Endometrial microvascular endothelial cells (primary cell): ENCODE results near the gene NOD1. TPM values are rescaled to one million over a fixed set of nuclear protein-coding genes. Genes with fewer than 3 reads are reported as not detected.
"Not testable (repeated sequence)": the region's sequence is repeated elsewhere in the genome, so short reads cannot be mapped to it uniquely, and the experiment has no call there.

Source experiments
- in situ Hi-C: cut with HindIII; loops from 2 replicates; pipeline ENCODE4 v1.10.0; 2017; ENCODE audit warnings: low sequenced_read_pairs, low pct_unique_long_range_greater_than_20kb; ENCODE audit errors: inconsistent ontology term
- total RNA-seq: library from RNA; depleted of rRNA; stranded (reverse); fragments of >200 nt; gene quantifications from one replicate; pipeline ENCODE4 v1.2.3, GENCODE V29; 2015; ENCODE audit errors: inconsistent ontology term

The NOD1 gene
- total RNA-seq, 1 donor from 2014 or later = 14.1 TPM

DNA sequence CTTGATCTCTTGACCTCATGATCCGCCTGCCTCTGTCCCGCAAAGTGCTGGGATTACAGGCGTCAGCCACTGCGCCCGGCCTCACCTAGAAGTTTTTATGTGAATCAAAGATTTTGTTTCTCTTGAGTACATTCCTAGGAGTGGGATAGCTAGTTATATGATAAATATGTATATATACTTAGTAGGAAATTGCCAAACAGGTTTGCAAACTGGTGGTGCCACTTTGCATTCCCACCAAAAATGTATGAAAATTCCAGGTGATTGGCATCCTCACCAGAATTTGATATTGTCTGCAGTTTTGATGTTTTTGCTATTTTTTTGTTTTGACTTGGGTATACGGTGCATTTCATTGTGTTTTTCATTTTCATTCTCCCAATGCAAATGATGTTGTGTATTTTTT is 86.8 kb downstream of the NOD1 start:
- in situ Hi-C loops = no loop called here

- in situ Hi-C loops = no loop called here
These were observed 87.6 kb downstream of the NOD1 start for GRCh38 chr7:30390736-30391636.

GRCh38 chr7:30389791-30390190 is 88.8 kb downstream of the NOD1 start:
- in situ Hi-C loops = no loop called here

DNA sequence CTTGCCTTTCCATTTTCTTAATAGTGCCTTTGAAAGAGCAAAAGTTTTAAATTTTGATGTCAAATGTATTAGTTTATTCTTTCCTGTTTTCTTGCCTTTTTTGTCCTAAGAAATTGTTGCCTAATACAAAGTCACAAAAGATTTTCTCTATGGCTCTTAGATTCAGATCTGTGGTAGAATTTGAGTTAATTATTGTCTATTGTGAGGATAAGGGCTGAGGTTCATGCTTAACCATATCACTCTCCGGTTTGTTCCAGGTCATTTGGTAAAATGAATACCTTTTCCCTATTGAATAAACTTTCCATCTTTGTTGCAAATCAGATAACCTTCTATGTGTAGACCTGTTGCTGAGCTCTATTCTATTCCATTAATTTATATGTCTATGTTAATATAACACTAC is 96.0 kb downstream of the NOD1 start:
- in situ Hi-C loops = no loop called here

DNA sequence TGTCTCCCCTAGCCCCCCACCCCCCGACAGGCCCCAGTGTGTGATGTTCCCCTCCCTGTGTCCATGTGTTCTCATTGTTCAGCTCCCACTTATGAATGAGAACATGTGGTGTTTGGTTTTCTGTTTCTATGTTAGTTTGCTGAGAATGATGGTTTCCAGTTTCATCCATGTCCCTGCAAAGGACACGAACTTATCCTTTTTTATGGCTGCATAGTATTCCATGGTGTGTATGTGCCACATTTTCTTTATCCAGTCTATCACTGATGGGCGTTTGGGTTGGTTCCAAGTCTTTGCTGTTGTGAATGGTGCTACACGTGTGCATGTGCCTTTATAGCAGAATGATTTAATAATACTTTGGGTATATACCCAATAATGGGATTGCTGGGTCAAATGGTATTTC is 97.8 kb downstream of the NOD1 start:
- in situ Hi-C loops = not testable (repeated sequence)

DNA sequence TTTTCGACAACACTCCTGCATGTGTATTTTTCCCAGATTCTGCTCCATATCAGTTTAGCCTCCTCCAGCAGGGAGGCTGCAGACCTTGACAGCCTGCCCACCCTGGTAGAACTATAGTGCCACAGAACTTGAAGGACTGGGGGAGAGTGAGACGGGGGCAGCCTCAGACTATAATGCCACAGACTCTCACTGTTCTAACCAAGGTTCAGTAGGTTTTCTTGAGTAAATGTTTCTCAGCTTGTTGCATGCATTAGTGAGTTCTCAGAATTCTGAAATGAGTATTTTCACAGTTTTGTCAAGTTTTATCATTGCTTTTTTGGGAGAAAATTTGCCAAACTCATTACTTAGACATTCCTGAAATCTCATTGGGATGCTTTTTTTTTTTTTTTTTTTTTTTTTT is 98.3 kb downstream of the NOD1 start:
- in situ Hi-C loops = no loop called here

DNA sequence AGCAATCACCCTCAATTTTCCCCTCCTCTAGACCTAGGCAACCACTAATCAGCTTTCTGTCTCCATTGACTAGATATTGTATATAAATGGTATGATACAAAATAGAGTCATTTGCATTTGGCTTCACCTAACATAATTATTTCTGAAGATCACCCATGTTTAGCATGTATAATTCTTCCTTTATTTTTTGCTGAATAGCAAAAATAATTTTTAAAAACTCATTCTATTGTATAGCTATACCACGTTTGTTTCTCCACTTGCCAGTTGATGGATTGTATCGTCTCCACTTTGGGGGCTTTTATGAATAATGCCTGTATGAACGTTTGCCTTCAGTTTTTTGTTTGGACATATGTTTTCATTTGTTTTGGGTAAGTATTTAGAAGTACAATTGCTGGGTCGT is 98.8 kb downstream of the NOD1 start:
- in situ Hi-C loops = no loop called here

DNA sequence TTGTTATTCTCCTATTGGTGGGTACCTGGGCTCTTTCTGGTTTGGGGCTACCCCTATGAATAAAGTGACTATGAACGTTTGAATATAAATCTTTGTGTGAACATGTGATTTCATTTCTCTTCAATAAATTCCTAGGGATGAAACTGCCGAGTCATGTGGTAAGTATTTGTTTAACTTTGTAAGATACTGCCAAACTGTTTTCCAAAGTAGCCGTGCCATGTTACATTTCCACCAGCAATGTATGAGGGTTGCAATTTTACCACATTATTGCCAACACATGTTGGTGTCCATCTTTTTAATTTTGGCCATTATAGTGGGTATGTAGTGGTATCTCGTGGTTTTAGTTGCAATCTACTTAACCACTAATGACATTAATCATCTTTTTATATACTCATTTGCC is 99.5 kb downstream of the NOD1 start:
- in situ Hi-C loops = no loop called here

GRCh38 chr7:30378275-30378674 is 100.3 kb downstream of the NOD1 start:
- in situ Hi-C loops = no loop called here

Other genes starting within 250 kb of the NOD1 start
- gene ZNRF2, start 194.2 kb downstream of the NOD1 start, total RNA-seq = 7.4 TPM
- 48.0 TPM for gene GGCT, start 26.0 kb upstream of the NOD1 start, total RNA-seq
- gene GARS1, start 116.1 kb upstream of the NOD1 start, total RNA-seq = 226 TPM
- not detected for gene CRHR2, start 203.7 kb upstream of the NOD1 start, total RNA-seq